ENCODE results near the gene C1orf50. TPM values are rescaled to one million over a fixed set of nuclear protein-coding genes. Genes with fewer than 3 reads are reported as not detected.

The C1orf50 gene
- total and polyA plus RNA-seq, 10 donors = 1.5 to 9.8 (median 4.5) TPM

DNA sequence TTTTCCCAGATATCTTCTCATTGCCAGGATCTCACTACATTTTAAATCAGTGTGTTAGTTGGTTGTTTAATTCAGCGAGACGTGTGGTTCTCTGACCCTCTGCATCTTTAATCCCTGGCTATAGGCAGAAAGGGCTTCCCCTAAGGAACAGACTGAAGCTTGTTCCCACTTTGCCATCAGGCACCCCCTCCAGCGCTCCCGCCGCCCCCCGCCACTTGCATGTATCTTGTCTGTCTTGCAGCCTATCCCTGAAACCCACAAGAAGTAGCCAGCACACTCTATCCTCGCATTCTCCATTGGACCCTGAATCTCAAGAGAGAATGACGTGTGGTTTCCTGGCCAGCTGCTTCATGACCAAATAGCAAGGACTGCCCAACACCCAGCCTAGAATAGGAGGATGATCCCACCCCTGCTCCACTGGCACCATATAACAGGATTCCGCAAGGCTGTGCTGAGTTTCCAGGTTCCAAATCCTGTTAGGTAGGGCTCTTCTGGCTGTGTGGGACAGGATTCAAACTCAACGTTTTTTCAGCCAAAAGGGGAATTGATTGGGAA is 34.8 kb upstream of the C1orf50 start:
- WGBS, 5 donors = 79 to 88% (median 83%) methylated on average over 10 of the region's 10 CpGs
- peaks cover 0 to 11% (median 6%) of the 10 kb centered on the region in 6 donors for H3K4me1 ChIP-seq
- H3K27ac ChIP-seq = no peak overlapping the region
- no peaks in the 10 kb centered on the region for H3K9me3 ChIP-seq
- H3K27me3 ChIP-seq (replicated peaks in 1 of 7) = no peaks in the 10 kb centered on the region
- H3K4me3 ChIP-seq = no peak overlapping the region
- H3K36me3 ChIP-seq = no peaks in the 10 kb centered on the region
- intact Hi-C loops (cut with DNase I; ENCODE audit: low total_unique reads) = no loop called here
- TF ChIP-seq, protein P1, sequence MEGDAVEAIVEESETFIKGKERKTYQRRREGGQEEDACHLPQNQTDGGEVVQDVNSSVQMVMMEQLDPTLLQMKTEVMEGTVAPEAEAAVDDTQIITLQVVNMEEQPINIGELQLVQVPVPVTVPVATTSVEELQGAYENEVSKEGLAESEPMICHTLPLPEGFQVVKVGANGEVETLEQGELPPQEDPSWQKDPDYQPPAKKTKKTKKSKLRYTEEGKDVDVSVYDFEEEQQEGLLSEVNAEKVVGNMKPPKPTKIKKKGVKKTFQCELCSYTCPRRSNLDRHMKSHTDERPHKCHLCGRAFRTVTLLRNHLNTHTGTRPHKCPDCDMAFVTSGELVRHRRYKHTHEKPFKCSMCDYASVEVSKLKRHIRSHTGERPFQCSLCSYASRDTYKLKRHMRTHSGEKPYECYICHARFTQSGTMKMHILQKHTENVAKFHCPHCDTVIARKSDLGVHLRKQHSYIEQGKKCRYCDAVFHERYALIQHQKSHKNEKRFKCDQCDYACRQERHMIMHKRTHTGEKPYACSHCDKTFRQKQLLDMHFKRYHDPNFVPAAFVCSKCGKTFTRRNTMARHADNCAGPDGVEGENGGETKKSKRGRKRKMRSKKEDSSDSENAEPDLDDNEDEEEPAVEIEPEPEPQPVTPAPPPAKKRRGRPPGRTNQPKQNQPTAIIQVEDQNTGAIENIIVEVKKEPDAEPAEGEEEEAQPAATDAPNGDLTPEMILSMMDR (IDR thresholded peaks at IDR 0.05 in 8 of 11, conservative IDR thresholded peaks at IDR 0.05 in 3 of 11) = no peak
- DNase-seq = no peak

DNA sequence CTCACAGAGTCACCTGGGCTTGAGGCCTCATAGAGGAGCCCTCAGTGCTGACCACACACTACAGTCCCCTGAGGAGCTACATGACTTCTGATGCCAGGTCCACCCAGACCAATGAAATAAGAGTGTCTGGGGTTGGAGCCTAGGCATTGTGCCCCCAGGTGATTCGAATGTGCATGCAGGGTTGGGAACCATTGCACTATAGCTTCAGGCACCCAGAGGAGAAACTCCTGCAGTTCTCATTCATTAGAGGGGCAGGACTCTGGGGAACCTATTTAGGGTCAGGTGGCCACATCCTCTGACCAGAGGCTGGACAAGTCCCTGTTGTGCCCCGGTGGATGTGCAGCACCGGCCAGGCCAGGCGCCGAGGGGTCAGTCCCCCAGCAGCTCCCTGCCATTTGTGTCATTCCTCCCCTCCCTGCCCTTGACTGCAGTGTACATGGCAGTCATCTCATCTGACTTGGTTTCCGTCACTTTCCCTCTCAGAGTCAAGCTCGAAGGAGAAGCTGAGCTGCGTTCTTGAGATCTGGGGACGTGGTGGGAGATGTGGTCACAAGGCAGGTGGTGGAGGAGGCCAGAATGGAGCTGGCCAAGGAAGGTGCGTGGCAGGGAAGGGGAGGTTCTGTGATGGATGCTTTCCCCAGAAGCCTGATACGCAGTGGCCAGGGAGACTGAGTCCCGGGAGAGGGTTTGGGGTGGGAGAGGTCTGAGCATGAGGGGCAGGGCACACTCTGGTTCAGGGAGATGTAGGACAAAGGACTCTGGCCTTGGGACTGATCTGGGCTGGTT is 33.4 kb upstream of the C1orf50 start:
- no peak overlapping the region for H3K4me3 ChIP-seq
- H3K9me3 ChIP-seq = no peaks in the 10 kb centered on the region
- no peak overlapping the region for H3K27ac ChIP-seq
- peaks cover 0 to 19% (median 12%) of the 10 kb centered on the region in 6 donors for H3K4me1 ChIP-seq
- no peaks in the 10 kb centered on the region for H3K27me3 ChIP-seq (replicated peaks in 1 of 7)
- intact Hi-C loops (cut with DNase I; ENCODE audit: low total_unique reads) = no loop called here
- H3K36me3 ChIP-seq = no peaks in the 10 kb centered on the region
- DNase-seq = no peak
- WGBS, 5 donors = 87 to 91% (median 90%) methylated on average over 12 of the region's 12 CpGs
- TF ChIP-seq POLR2AphosphoS5 (IDR thresholded peaks at IDR 0.05) (no peak), POLR2A (IDR thresholded peaks at IDR 0.05) (no peak)
- TF ChIP-seq, protein P1 (IDR thresholded peaks at IDR 0.05 in 8 of 11, conservative IDR thresholded peaks at IDR 0.05 in 3 of 11) = no peak

DNA sequence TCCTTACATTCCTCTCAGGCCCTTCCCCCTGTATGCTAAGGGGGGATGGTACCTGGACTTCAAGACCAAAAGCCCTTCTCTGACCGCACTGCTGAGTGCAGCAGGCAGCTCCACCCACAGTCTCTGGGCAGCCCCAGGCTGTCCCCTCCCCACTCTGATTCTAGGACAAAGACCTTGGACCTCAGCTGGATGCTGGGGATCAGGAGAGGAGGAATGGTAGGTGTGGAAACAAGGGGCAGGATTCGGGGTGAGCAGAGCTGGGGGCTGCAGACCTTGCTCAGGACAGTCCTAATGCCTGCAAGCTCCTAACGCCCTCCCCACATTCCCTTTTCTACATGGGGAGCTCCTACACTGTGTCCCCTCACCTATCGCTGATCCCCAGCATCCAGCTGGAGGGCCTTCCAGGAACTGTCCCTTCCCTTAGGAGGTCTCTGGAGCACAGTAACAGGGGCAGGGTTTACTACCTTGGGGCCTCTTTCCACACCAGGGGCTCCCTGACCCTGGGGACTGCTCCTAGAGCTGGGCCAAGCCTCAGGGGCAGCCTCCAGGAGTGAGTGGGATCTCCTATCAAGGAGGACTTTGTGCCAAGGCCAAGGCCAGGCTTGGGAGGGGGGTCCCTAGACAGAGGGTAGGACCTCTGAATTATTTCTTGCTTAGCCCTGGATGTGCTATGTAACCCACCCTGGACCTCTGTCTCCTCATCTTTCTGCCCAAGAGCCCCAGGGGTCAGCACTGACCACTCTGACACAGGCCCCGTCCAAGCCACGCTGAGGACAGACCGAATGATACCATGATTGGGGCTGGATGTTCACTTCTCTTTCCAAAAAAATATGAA is 32.6 kb upstream of the C1orf50 start:
- WGBS, 5 donors = 84 to 94% (median 89%) methylated on average over 7 of the region's 7 CpGs
- Histone ChIP-seq H3K4me3 (no peak overlapping the region), H3K9me3 (no peaks in the 10 kb centered on the region), H3K27ac (no peak overlapping the region), H3K27me3 (replicated peaks in 1 of 7) (no peaks in the 10 kb centered on the region), H3K4me1 (peaks cover 0 to 19% (median 12%) of the 10 kb centered on the region in 6 donors), H3K36me3 (no peaks in the 10 kb centered on the region)
- no peak for DNase-seq
- TF ChIP-seq, protein P1 (IDR thresholded peaks at IDR 0.05 in 8 of 11, conservative IDR thresholded peaks at IDR 0.05 in 3 of 11) = no peak
- TF ChIP-seq POLR2A (IDR thresholded peaks at IDR 0.05) (no peak), POLR2AphosphoS5 (IDR thresholded peaks at IDR 0.05) (no peak)
- intact Hi-C loops (cut with DNase I; ENCODE audit: low total_unique reads) = no loop called here

DNA sequence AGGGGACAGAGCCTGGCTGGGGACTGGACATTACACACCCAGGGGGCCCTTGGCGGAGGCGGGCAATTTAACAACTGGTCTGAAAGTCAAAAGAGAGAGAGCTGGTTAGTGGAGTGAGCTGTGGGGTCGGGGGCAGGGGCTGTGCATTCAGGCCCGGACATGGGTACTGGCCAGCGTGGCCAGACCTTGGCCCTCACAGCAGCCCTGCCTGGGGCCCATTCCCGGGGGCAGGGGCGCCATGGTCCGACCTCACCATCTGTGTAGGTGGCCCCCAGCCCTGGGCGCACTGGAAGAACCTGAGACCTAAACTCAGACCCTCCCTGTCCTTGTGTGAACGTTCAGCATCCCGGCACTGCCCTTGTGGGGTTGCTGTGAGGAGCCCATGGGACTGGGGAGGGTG is 32.0 kb upstream of the C1orf50 start:
- Histone ChIP-seq H3K27me3 (replicated peaks in 1 of 7) (no peaks in the 10 kb centered on the region), H3K27ac (no peak overlapping the region), H3K9me3 (no peaks in the 10 kb centered on the region), H3K4me1 (peaks cover 0 to 19% (median 12%) of the 10 kb centered on the region in 6 donors), H3K4me3 (no peak overlapping the region), H3K36me3 (no peaks in the 10 kb centered on the region)
- TF ChIP-seq, protein P1 (IDR thresholded peaks at IDR 0.05 in 8 of 11, conservative IDR thresholded peaks at IDR 0.05 in 3 of 11) = no peak
- TF ChIP-seq POLR2AphosphoS5 (IDR thresholded peaks at IDR 0.05) = no peak
- no peak for TF ChIP-seq POLR2A (IDR thresholded peaks at IDR 0.05)
- intact Hi-C loops (cut with DNase I; ENCODE audit: low total_unique reads) = no loop called here
- DNase-seq = no peak
- 83 to 94% (median 92%) methylated on average over 8 to 11 of the region's 11 CpGs for WGBS, 5 donors
